GM21390 (cell line): ENCODE data around the gene NYNRIN.
"Not testable (repeated sequence)": the region's sequence is repeated elsewhere in the genome, so short reads cannot be mapped to it uniquely, and the experiment has no call there.

Source experiments
- ATAC-seq: cut with Tn5 transposase; IDR thresholded peaks from one replicate; pipeline ENCODE4 v1.9.1; 2021; ENCODE audit not compliant: unreplicated experiment

Gene NYNRIN

GRCh38 chr14:24442240-24443052 lies 43.6 kb downstream of the NYNRIN start, which contains the start of gene SDR39U1:
TSS of gene SDR39U1 (minus strand) at chr14:24442776. CDS start at chr14:24442769, 7 bp downstream.
- peak; percentile 86 for ATAC-seq

- no peak for ATAC-seq
Observed at GRCh38 chr14:24443053-24443665, 44.4 kb downstream of the NYNRIN start.

GRCh38 chr14:24450828-24451227 lies 52.0 kb downstream of the NYNRIN start:
- not testable (repeated sequence) for ATAC-seq

GRCh38 chr14:24456980-24457379 lies 58.2 kb downstream of the NYNRIN start:
- no peak for ATAC-seq

GRCh38 chr14:24458736-24459135 lies 59.9 kb downstream of the NYNRIN start:
- no peak for ATAC-seq

GRCh38 chr14:24459331-24459730 lies 60.5 kb downstream of the NYNRIN start:
- no peak for ATAC-seq

GRCh38 chr14:24461336-24461735 lies 62.5 kb downstream of the NYNRIN start:
- no peak for ATAC-seq

GRCh38 chr14:24463017-24463883 lies 64.4 kb downstream of the NYNRIN start:
- ATAC-seq: no peak

GRCh38 chr14:24463884-24464785 lies 65.3 kb downstream of the NYNRIN start:
- ATAC-seq: no peak

- ATAC-seq: no peak
Observed at GRCh38 chr14:24465368-24465767, 66.6 kb downstream of the NYNRIN start.

- ATAC-seq: no peak
Observed at GRCh38 chr14:24465805-24466204, 67.0 kb downstream of the NYNRIN start.
